ENCODE measurements around the gene VPS9D1.

DNA sequence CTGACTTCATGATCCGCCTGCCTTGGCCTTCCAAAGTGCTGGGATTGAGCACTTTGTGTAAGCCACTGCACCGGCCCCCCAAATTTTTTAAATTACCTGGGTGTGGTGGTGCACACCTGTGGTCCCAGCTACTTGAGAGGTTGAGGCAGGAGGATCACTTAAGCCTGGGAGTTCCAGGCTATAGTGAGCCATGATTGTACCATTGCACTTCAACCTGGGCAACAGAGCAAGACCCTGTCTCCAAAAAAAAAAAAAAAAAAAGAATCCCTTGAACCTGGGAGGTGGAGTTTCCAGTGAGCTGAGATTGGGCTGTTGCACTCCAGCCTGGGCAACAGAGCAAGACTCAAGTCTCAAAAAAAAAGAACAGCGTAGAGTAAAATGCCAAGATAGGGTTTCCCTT, 15.9 kb upstream of the VPS9D1 start:
- TF ChIP-seq, protein P1, sequence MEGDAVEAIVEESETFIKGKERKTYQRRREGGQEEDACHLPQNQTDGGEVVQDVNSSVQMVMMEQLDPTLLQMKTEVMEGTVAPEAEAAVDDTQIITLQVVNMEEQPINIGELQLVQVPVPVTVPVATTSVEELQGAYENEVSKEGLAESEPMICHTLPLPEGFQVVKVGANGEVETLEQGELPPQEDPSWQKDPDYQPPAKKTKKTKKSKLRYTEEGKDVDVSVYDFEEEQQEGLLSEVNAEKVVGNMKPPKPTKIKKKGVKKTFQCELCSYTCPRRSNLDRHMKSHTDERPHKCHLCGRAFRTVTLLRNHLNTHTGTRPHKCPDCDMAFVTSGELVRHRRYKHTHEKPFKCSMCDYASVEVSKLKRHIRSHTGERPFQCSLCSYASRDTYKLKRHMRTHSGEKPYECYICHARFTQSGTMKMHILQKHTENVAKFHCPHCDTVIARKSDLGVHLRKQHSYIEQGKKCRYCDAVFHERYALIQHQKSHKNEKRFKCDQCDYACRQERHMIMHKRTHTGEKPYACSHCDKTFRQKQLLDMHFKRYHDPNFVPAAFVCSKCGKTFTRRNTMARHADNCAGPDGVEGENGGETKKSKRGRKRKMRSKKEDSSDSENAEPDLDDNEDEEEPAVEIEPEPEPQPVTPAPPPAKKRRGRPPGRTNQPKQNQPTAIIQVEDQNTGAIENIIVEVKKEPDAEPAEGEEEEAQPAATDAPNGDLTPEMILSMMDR (IDR thresholded peaks at IDR 0.05): no peak
- no peak for TF ChIP-seq POLR2A (IDR thresholded peaks at IDR 0.05)
